Measurements from ENCODE around the gene BBS9. TPM values are rescaled to one million over a fixed set of nuclear protein-coding genes. Genes with fewer than 3 reads are reported as not detected.

Gene BBS9
- polyA plus RNA-seq, 1 donor from 2014 or later, result 9.8 TPM

DNA sequence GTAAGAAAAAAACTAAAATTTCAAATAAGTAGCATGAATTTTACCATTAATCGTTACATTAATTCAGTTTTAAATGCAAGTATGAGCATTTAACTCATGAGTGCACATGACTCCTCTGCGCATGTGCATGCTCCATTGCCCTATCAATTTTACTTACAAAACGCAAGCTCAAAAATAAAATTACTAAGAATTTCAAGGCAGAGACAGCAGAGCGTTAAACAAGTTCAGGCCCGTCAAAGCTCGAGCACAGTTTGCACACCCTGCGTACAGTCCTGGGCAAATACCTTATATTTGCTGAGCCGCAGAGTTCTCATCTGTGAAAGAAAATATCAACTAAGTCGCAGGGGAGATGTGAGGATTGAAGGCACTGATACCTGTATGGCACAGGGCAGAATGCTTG, 373.6 kb downstream of the BBS9 start:
- Histone ChIP-seq H3K9ac (ENCODE audit: low read length) (no peak overlapping the region), H3K27ac (ENCODE audit: low read length) (no peak overlapping the region), H3K79me2 (replicated peaks; ENCODE audit: insufficient read depth, low read length) (no peaks in the 10 kb centered on the region), H3K36me3 (ENCODE audit: insufficient read depth, low read length) (no peaks in the 10 kb centered on the region), H3K9me2 (ENCODE audit: insufficient read depth, low read length) (no peaks in the 10 kb centered on the region), H3K4me2 (ENCODE audit: low read length) (no peak overlapping the region), H3F3A (ENCODE audit: insufficient read depth, low read length, poor library complexity, severe bottlenecking) (no peaks in the 10 kb centered on the region), H3K27me3 (ENCODE audit: insufficient read depth, low read depth, low read length) (no peaks in the 10 kb centered on the region), H4K20me1 (ENCODE audit: insufficient read depth) (no peaks in the 10 kb centered on the region), H3K9me3 (ENCODE audit: low read length) (no peaks in the 10 kb centered on the region), H2AFZ (ENCODE audit: low read depth, low read length) (no peak overlapping the region), H3K4me3 (ENCODE audit: low read length) (no peak overlapping the region)
- TF ChIP-seq RAD21 (conservative IDR thresholded peaks at IDR 0.05) (no peak), EZH2 (IDR thresholded peaks at IDR 0.05; ENCODE audit: borderline replicate concordance, insufficient read depth, low read length, poor library complexity, severe bottlenecking) (no peak), REST (IDR thresholded peaks at IDR 0.05; ENCODE audit: borderline replicate concordance) (no peak), POLR2AphosphoS5 (IDR thresholded peaks at IDR 0.05) (no peak), MXI1 (conservative IDR thresholded peaks at IDR 0.05; ENCODE audit: poor library complexity, severe bottlenecking) (no peak), TAF1 (IDR thresholded peaks at IDR 0.05; ENCODE audit: low read depth) (no peak), EP300 (conservative IDR thresholded peaks at IDR 0.05; ENCODE audit: poor library complexity, severe bottlenecking) (no peak), CTCF (IDR thresholded peaks at IDR 0.05; ENCODE audit: poor library complexity, severe bottlenecking) (no peak), SMC3 (conservative IDR thresholded peaks at IDR 0.05; ENCODE audit: poor library complexity) (no peak)

GRCh38 chr7:33503736-33504135, 374.4 kb downstream of the BBS9 start:
- H3K4me2 ChIP-seq (ENCODE audit: low read length), result no peak overlapping the region
- H3K27me3 ChIP-seq (ENCODE audit: insufficient read depth, low read depth, low read length), result no peaks in the 10 kb centered on the region
- no peak overlapping the region for H3K27ac ChIP-seq (ENCODE audit: low read length)
- no peaks in the 10 kb centered on the region for H3K79me2 ChIP-seq (replicated peaks; ENCODE audit: insufficient read depth, low read length)
- no peak for TF ChIP-seq CTCF (IDR thresholded peaks at IDR 0.05; ENCODE audit: poor library complexity, severe bottlenecking)
- no peak for TF ChIP-seq SMC3 (conservative IDR thresholded peaks at IDR 0.05; ENCODE audit: poor library complexity)
- TF ChIP-seq TAF1 (IDR thresholded peaks at IDR 0.05; ENCODE audit: low read depth), result no peak
- H4K20me1 ChIP-seq (ENCODE audit: insufficient read depth), result no peaks in the 10 kb centered on the region
- no peaks in the 10 kb centered on the region for H3K36me3 ChIP-seq (ENCODE audit: insufficient read depth, low read length)
- no peak overlapping the region for H2AFZ ChIP-seq (ENCODE audit: low read depth, low read length)
- no peak overlapping the region for H3K4me3 ChIP-seq (ENCODE audit: low read length)
- no peaks in the 10 kb centered on the region for H3K9me2 ChIP-seq (ENCODE audit: insufficient read depth, low read length)
- no peak overlapping the region for H3K9ac ChIP-seq (ENCODE audit: low read length)
- no peaks in the 10 kb centered on the region for H3K9me3 ChIP-seq (ENCODE audit: low read length)
- no peaks in the 10 kb centered on the region for H3F3A ChIP-seq (ENCODE audit: insufficient read depth, low read length, poor library complexity, severe bottlenecking)

Measured in neural cell (in vitro differentiated cells).